PFSK-1 (cell line): Measurements from ENCODE around the gene ARL14EPL.

ENCODE experiments used
- FOXP2 ChIP-seq: optimal IDR thresholded peaks from 2 replicates; pipeline ENCODE3; 2011; ENCODE audit warnings: borderline replicate concordance, control low read depth, inconsistent platforms; ENCODE audit not compliant: insufficient read depth; ENCODE audit errors: extremely low read length, extremely low read depth
- POLR2AphosphoS5 ChIP-seq: IDR thresholded peaks from 2 replicates; pipeline ENCODE4 v1.6.1; 2012; ENCODE audit warnings: low read depth, mild to moderate bottlenecking, control low read depth, low read length, moderate library complexity
- REST ChIP-seq, 2 experiments: IDR thresholded peaks; 2 replicates each; pipeline versions ENCODE4 v1.6.1 to v1.8.0; 2011 to 2012; ENCODE audit warnings: low read depth in 2 of 2, low read length in 2 of 2, control low read depth in 1 of 2, inconsistent platforms in 1 of 2, mild to moderate bottlenecking in 1 of 2, moderate library complexity in 1 of 2; ENCODE audit not compliant: insufficient read depth in 1 of 2
- SIN3A ChIP-seq: IDR thresholded peaks from 2 replicates; pipeline ENCODE4 v1.6.1; 2012; ENCODE audit warnings: mild to moderate bottlenecking, low read length, moderate library complexity, borderline replicate concordance; ENCODE audit not compliant: insufficient read depth
- TAF1 ChIP-seq: IDR thresholded peaks from 2 replicates; pipeline ENCODE4 v1.6.1; 2012; ENCODE audit warnings: low read length, control low read depth, borderline replicate concordance; ENCODE audit not compliant: insufficient read depth

The ARL14EPL gene

GRCh38 chr5:116097301-116097700, 65.0 kb downstream of the ARL14EPL start:
- no peak for TF ChIP-seq REST (IDR thresholded peaks at IDR 0.05; ENCODE audit: insufficient read depth in 1 of 2, low read depth in 2 of 2, low read length in 2 of 2)
- no peak for TF ChIP-seq FOXP2
- TF ChIP-seq SIN3A = no peak
- no peak for TF ChIP-seq POLR2AphosphoS5
- TF ChIP-seq TAF1 = no peak

DNA sequence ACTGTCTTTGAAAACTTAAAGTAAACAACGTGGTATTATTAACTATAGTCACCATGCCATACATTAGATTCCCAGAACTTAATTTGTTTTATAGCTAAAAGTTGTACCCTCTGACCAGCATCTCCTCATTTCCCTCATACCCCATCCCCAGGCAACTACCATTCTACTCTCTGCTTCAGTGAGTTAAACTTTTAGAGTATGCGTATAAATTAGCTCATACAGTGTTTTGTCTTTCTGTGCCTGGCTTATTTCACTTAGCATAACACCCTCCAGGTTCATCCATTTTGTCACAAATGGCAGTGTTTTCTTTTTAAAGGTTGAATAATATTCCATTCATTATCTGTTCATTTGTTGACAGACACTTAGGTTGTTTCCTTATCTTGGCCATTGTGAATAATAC, 66.7 kb downstream of the ARL14EPL start:
- TF ChIP-seq FOXP2 = no peak
- TF ChIP-seq REST (IDR thresholded peaks at IDR 0.05; ENCODE audit: insufficient read depth in 1 of 2, low read depth in 2 of 2, low read length in 2 of 2) = no peak
- no peak for TF ChIP-seq TAF1
- no peak for TF ChIP-seq POLR2AphosphoS5
- no peak for TF ChIP-seq SIN3A
